HG03521 (cell line): Measurements from ENCODE around the gene CFAP61.

Experiments
- ATAC-seq: cut with Tn5 transposase; IDR thresholded peaks from one replicate; pipeline ENCODE4 v1.9.1; 2021; ENCODE audit warnings: mild to moderate bottlenecking, moderate library complexity; ENCODE audit not compliant: unreplicated experiment

Gene CFAP61

GRCh38 chr20:20034486-20034885 is 17.8 kb upstream of the CFAP61 start:
- ATAC-seq: no peak

- no peak for ATAC-seq
These were observed 15.6 kb upstream of the CFAP61 start for GRCh38 chr20:20036756-20037155.

DNA sequence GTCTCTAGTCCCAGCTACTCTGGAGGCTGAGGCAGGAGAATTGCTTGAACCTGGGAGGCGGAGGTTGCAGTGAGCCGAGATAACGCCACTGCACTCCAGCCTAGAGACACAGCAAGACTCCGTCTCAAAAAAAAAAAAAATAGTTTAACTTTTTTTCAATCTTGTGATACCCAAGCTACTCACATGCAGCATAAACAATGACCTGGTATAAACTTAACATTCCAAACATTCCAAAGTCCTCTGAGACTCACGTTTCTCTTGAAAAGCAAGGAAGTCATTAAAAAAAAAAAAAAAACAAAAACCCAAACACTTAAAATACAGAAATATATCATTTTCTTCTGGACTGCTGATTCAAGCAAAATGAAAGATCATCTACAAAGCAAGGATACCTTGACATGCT is 14.4 kb upstream of the CFAP61 start:
- no peak for ATAC-seq

DNA sequence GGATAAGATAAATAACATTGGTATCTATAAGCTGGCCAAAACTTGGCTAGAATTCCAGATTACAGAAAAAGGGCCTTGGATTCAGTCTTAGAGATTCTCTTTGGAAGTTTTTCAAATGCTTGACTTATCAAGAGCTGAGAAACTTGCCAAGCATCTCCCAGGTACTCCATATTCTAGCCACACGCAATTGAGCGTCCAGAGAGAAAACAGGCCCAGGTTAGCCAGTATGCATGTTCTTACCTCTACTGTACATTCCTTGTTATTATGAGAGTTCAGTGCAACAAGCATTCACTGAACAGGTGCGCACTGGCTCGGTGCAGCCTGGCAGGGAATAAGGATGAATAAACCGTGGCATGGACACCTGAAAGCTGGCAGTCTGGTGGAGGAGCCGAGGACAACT is 13.7 kb upstream of the CFAP61 start:
- no peak for ATAC-seq

GRCh38 chr20:20039752-20040387 is 12.5 kb upstream of the CFAP61 start:
- ATAC-seq: no peak

- no peak for ATAC-seq
These were observed 612 bp upstream of the CFAP61 start for GRCh38 chr20:20051767-20052073.

- no peak for ATAC-seq
These were observed 8.1 kb downstream of the CFAP61 start for GRCh38 chr20:20060234-20060998.

DNA sequence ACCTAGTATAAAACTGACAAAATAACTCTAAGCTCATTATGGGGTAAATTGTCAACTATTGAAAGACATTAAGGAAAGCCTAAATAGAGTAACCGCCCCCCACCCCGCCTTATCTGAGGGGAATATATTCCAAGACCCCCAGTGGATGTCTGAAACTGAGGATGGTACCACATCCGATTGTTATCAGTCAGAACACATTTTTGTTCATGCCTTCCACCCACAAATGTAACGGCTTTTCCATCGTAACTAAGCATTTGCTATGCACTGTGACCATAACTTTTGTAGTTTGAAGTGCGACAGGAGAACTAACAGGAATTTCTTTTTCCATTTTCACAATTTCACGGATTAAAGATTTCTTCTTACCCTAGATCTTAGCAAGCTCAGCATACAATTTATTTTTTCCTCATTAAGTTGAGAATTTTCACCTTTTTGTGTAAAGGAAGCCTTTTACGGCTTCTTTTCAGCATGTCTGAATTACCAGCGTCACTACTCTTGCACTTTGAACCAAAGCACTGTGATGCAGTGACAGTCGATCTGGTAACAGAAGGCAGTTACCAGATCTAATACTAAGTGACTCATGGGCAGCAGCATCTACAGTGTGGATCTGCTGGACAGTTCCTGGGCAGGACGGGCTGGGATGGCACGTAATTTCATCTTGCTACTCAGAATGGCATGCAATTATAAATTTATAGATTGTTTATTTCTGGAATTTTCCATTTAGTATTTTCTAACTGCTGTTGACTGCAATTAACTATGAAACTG is 11.8 kb downstream of the CFAP61 start:
- ATAC-seq: no peak

DNA sequence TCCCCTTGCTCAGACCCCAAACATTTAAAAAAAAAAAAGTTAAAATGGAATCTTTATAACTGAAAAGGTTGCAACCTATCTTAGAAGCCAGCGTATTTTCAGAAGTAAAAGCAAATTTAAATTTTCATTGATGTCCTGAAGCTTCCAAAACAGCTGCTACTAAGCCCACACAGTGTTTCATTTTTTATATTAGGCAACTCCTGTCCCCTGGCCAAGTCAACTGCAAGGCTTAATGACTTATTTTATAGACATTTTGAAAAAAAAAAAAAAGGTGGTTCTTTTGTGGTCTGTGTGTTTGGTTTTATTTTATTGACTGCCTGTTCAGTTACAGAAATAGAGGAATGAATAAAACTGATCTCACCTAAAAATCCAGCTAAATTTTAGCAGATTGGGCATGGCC is 13.0 kb downstream of the CFAP61 start:
- ATAC-seq: no peak

- ATAC-seq: no peak
These were observed 18.8 kb downstream of the CFAP61 start for GRCh38 chr20:20070871-20071726.

DNA sequence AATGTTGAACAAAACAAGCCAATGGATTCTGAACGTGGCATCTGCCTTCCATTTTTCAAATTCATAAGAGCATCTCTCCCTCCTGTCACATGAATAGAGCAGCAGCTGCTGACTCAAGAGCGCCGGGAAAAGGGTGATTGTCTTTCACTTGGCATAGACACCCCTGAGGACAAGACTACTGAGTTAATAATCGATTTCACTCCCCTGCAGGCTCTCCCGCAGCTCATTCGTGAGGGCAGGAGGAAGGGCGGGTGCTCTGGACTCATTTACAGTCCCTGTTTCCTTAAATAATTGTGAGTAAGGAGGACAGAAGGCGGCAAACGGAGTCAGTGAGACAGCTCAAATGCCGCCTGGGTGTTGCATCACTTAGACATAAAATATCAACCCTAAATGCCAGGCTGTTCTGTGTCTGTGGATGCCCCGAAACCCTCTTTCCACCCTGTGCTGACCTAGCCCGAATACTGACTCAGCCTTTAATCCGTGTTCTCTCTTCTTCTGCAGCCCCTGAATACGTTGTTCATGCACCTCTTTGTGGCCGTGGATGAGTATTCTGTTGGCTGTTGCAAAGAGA is 21.6 kb downstream of the CFAP61 start:
- no peak for ATAC-seq

GRCh38 chr20:20075032-20075431 is 22.7 kb downstream of the CFAP61 start:
- no peak for ATAC-seq

DNA sequence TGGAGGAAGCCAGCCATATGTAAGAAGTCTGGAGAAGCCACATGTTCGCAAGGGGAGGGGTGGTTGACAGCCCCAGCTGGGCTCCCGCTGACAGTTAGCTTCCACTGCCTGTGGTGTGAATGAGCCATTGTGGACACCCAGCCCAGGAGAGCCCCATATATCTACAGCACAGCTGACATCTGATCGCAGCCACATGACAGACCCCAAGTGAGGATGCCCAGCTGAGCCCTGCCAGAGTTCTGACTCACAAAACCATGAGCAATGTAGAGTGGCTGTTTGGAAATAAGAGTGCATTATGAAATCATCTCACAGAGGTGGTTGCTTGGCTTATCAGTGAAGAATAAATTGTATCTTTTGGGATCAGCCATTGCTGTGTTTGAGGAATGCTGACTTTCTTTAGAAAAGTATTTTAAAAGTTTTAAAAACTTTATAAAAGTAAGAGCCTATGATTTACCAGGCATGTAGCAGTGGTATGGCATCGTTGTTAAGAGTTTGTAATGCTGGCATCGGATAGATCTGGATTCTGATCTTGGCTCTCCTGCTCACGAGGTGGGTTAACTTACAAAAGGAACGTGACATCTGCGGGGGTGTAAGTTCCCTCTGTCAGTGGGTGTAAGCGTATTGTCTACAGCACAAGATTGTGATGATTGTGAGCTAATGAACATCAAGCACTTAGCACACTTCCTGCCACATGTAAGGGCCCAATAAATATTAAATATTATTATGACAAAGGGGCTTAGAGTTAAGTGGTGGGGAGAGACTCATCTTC is 24.1 kb downstream of the CFAP61 start:
- no peak for ATAC-seq

- no peak for ATAC-seq
These were observed 25.7 kb downstream of the CFAP61 start for GRCh38 chr20:20078041-20078440.

GRCh38 chr20:20079102-20079784 is 26.9 kb downstream of the CFAP61 start:
- ATAC-seq: no peak

DNA sequence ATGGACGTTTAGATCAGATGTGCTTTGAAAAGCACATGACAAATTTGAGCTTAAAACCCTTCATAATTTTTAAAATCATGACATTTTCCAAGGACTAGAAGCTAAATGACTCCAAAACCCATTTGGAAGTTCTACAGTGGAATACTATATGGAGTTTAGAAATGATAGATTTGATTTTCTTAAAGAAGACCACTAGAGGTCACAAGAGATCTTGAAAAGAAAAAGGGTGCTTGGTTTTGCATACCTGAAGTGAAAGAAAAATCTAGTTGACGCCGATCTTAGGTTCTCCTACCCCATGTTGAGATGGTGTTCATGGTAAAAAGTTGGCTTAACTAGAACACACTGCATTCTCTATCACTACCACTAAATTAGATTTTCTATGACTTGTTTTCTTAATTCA is 31.5 kb downstream of the CFAP61 start:
- no peak for ATAC-seq

GRCh38 chr20:20084296-20084752 is 32.0 kb downstream of the CFAP61 start:
- ATAC-seq: no peak

- ATAC-seq: no peak
These were observed 32.7 kb downstream of the CFAP61 start for GRCh38 chr20:20085071-20085470.

DNA sequence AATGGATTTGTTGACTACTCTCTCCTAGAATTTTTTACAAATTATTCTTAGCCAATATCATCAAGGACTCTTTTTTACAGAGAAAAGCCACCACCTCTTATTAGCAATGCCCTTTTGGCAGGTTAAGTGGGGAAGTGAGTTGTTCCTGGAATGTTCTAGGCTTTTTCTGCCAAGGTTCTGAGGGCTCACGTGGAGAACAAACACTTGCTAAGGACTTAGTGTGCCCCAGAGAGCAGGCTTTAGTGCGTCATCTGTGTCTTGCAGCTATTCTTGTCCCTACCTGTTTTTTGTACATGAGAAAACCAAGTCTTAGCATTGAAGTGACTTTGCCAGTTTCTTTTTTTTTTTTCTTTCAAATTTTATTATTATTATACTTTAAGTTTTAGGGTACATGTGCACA is 33.5 kb downstream of the CFAP61 start:
- ATAC-seq: no peak
